MCF 10A (cell line): Measurements from ENCODE around the gene WASHC3. TPM values are rescaled to one million over a fixed set of nuclear protein-coding genes. Genes with fewer than 3 reads are reported as not detected.

Source experiments
- BruUV-seq: library from RNA; stranded (reverse); fragments of 400-500 nt; replicated peaks from 2 replicates; lab custom pipeline; 2021; lab: Mats Ljungman, UMichigan
- CTCF ChIA-PET: fragments of 300-600 bp; sonication (Branson Sonifier 250); formaldehyde crosslinking; extraction: SDS; loops from one replicate; lab custom pipeline; 2021; ENCODE audit warnings: antibody characterized with exemption, inconsistent platforms; lab: Yijun Ruan, JAX
- POLR2A ChIA-PET: fragments of 300-600, 350-650 bp; sonication (Branson Sonifier 250); formaldehyde crosslinking; extraction: SDS; loops from one replicate; lab custom pipeline; 2020; ENCODE audit warnings: antibody characterized with exemption, inconsistent platforms; lab: Yijun Ruan, JAX
- DNase-seq: peaks from one replicate; pipeline ENCODE4 v3.0.0-alpha.2; 2018; ENCODE audit not compliant: unreplicated experiment
- H3K27ac Mint-ChIP-seq: one replicate; pipeline ENCODE4 v1.8.0; 2022; ENCODE audit warnings: mild to moderate bottlenecking, low read depth, mixed read lengths; ENCODE audit not compliant: unreplicated experiment
- H3K27me3 Mint-ChIP-seq: one replicate; pipeline ENCODE4 v1.8.0; 2022; ENCODE audit warnings: mixed read lengths; ENCODE audit not compliant: insufficient read depth, unreplicated experiment
- H3K36me3 Mint-ChIP-seq: one replicate; pipeline ENCODE4 v1.8.0; 2022; ENCODE audit warnings: mild to moderate bottlenecking, moderate library complexity, mixed read lengths; ENCODE audit not compliant: insufficient read depth, unreplicated experiment
- H3K4me1 Mint-ChIP-seq: one replicate; pipeline ENCODE4 v1.8.0; 2022; ENCODE audit warnings: mixed read lengths; ENCODE audit not compliant: insufficient read depth, unreplicated experiment
- H3K4me3 Mint-ChIP-seq: one replicate; pipeline ENCODE4 v1.8.0; 2022; ENCODE audit warnings: mild to moderate bottlenecking, moderate library complexity, mixed read lengths; ENCODE audit not compliant: unreplicated experiment
- H3K9me3 Mint-ChIP-seq: one replicate; pipeline ENCODE4 v1.8.0; 2022; ENCODE audit warnings: mixed read lengths; ENCODE audit not compliant: unreplicated experiment
- intact Hi-C: fragments of 100-400 bp; cut with micrococcal nuclease; formaldehyde crosslinking; loops from 2 replicates; pipeline ENCODE4 v1.14.1; 2022
- total RNA-seq: library from RNA; stranded (reverse); gene quantifications from 2 replicates; pipeline ENCODE4 v1.2.3, GENCODE V29; 2022
- TF ChIP-seq, protein P1 (sequence below): fragments of 200-600 bp; IDR thresholded peaks from one replicate; pipeline ENCODE4 v1.8.0; 2022; ENCODE audit warnings: antibody characterized with exemption, mild to moderate bottlenecking; ENCODE audit not compliant: unreplicated experiment

Gene WASHC3
- total RNA-seq, 1 experiment from 2014 or later: 29.4 TPM

DNA sequence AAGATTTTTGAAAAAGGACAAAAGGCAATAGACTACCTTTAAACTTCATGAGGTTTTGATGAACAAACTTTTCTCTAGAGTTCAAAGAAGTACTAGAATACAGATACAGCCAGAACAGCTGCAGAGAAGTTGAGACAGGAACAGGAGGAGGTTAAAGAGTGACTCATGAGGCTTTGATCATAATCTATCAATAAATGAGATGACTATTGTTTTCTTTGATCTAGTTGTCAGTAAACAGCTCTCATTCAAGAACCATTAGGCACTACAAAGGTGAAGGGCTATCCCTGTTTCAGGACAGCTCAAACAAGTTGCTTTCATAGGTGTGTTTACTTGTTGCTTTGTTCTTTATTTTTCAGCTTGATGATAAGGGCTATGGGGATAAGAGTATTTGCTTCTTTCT is 2.4 kb downstream of the WASHC3 start:
- DNase-seq: no peak
- CTCF ChIA-PET: interaction anchor here (0.6 kb wide), 3 partner anchors 11 to 131 kb away, joined by 3 to 4 read pairs (median 3); no protein-coding TSS in a partner anchor
- Mint-ChIP-seq H3K27me3 (no peaks in the 10 kb centered on the region), H3K4me1 (no peaks in the 10 kb centered on the region), H3K36me3 (peaks cover 16% of the 10 kb centered on the region), H3K9me3 (no peaks in the 10 kb centered on the region), H3K4me3 (no peak overlapping the region), H3K27ac (no peak overlapping the region)
- intact Hi-C loops: no loop called here
- TF ChIP-seq, protein P1, sequence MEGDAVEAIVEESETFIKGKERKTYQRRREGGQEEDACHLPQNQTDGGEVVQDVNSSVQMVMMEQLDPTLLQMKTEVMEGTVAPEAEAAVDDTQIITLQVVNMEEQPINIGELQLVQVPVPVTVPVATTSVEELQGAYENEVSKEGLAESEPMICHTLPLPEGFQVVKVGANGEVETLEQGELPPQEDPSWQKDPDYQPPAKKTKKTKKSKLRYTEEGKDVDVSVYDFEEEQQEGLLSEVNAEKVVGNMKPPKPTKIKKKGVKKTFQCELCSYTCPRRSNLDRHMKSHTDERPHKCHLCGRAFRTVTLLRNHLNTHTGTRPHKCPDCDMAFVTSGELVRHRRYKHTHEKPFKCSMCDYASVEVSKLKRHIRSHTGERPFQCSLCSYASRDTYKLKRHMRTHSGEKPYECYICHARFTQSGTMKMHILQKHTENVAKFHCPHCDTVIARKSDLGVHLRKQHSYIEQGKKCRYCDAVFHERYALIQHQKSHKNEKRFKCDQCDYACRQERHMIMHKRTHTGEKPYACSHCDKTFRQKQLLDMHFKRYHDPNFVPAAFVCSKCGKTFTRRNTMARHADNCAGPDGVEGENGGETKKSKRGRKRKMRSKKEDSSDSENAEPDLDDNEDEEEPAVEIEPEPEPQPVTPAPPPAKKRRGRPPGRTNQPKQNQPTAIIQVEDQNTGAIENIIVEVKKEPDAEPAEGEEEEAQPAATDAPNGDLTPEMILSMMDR: no peak
- BruUV-seq: no TSS peak
- POLR2A ChIA-PET: no interaction called here

DNA sequence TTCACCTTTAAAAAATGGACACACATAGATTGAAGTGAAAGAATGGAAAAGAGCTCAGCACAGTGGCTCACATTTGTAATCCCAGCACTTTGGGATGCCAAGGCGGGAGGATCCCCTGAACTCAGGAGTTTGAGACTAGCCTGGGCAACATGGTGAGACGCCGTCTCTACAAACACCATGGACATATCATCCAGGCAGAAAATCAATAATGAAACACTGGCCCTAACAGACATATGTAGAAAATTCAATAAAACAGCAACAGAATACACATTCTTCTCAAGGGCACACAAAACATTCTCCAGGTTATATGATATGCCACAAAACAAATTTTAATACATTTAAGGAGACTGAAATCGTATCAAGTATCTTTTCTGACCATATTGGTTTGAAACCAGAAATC is 7.4 kb downstream of the WASHC3 start:
- peaks cover 30% of the 10 kb centered on the region for H3K36me3 Mint-ChIP-seq
- no peaks in the 10 kb centered on the region for H3K4me1 Mint-ChIP-seq
- POLR2A ChIA-PET: no interaction called here
- H3K9me3 Mint-ChIP-seq: no peaks in the 10 kb centered on the region
- H3K27ac Mint-ChIP-seq: no peak overlapping the region
- TF ChIP-seq, protein P1: no peak
- DNase-seq: no peak
- BruUV-seq: no TSS peak
- intact Hi-C loops: no loop called here
- CTCF ChIA-PET: no interaction called here
- H3K4me3 Mint-ChIP-seq: no peak overlapping the region
- no peaks in the 10 kb centered on the region for H3K27me3 Mint-ChIP-seq

DNA sequence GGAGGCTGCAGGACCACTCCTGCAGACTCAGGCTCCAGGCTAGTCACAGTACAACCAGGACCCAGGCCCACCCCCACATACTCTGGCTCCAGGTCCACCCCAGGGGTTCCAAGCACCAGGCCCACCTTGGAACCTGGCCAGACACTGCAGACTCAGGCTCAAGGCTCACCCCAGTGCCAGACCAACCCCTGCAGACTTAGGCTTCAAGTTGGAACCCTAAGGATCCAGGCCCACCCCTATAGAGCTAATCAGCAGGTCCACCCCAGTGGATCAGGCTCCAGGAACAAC is 8.8 kb downstream of the WASHC3 start:
- DNase-seq: no peak
- BruUV-seq: no TSS peak
- no peaks in the 10 kb centered on the region for H3K9me3 Mint-ChIP-seq
- ChIA-PET POLR2A (no interaction called here), CTCF (interaction anchor here (0.6 to 1.1 kb wide), 2 partner anchors 111 to 687 kb away, joined by 3 to 4 read pairs; no protein-coding TSS in a partner anchor)
- H3K4me3 Mint-ChIP-seq: no peak overlapping the region
- intact Hi-C loops: no loop called here
- TF ChIP-seq, protein P1: no peak
- H3K36me3 Mint-ChIP-seq: peaks cover 36% of the 10 kb centered on the region
- no peak overlapping the region for H3K27ac Mint-ChIP-seq
- H3K4me1 Mint-ChIP-seq: no peaks in the 10 kb centered on the region
- no peaks in the 10 kb centered on the region for H3K27me3 Mint-ChIP-seq

DNA sequence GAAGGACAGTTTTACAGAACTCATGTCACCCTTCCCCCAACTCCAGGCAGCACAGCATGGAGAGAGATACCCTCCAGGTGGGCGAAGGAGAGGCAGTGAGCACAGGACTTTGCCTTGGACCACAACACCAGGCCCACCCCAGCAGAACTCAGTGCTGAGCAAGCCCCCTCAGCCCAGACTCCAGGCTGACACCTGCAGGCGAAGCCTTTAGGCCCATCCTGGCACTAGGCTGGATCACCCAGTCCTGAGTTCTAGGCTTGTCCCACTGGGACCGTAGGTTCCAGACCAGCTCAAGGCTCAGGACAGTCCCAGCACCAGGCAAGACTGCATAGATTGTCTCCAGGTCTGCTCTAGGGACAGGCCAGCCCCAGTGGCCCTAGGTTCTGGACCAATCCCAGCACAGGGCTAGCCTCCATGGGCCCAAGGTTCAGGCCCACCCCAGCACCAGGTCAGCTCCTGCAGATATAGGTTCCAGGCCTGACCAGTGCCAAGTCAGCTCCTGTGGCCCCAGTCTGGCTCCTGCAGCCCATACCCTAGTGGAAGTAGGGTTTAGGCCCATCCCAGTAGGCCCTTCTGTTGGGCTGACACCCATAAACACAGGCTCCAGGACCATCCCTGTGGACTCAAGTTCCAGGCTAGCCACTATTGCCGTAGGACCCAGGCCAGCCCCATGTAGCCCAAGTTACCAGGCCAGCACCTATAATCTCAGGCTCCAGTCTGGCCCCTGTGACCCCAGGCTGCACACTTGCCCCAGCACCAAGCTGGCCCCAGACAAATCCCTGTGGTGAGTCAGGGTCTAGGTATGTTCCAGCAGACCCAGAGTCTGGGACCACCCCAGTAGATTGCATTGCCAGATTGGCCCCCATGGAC is 9.4 kb downstream of the WASHC3 start:
- Mint-ChIP-seq H3K4me1 (no peaks in the 10 kb centered on the region), H3K4me3 (no peak overlapping the region), H3K27ac (no peak overlapping the region), H3K27me3 (no peaks in the 10 kb centered on the region), H3K36me3 (peaks cover 34% of the 10 kb centered on the region), H3K9me3 (no peaks in the 10 kb centered on the region)
- ChIA-PET POLR2A (no interaction called here), CTCF (interaction anchor here (0.6 kb wide), 1 partner anchor 110 kb away, joined by 3 read pairs; no protein-coding TSS in a partner anchor)
- BruUV-seq: no TSS peak
- intact Hi-C loops: no loop called here
- TF ChIP-seq, protein P1: no peak
- no peak for DNase-seq
